HepG2 (cell line): ENCODE results near the gene NMU. TPM values are rescaled to one million over a fixed set of nuclear protein-coding genes. Genes with fewer than 3 reads are reported as not detected.

Experiments
- FOXO1 ChIP-seq: sonication (generic); formaldehyde crosslinking; IDR thresholded peaks from 2 replicates; pipeline ENCODE4 v1.4.0; 2020; ENCODE audit warnings: missing genetic modification reagents
- HCFC1 ChIP-seq: fragments of 150-350 bp; IDR thresholded peaks from 2 replicates; pipeline ENCODE4 v1.6.1; 2014; ENCODE audit warnings: low read depth, low read length
- LCORL ChIP-seq, 2 experiments: fragments of 450-650 bp in 1 of 2; sonication (generic) in 1 of 2; formaldehyde crosslinking in 1 of 2; IDR thresholded peaks; 2 replicates each; pipeline versions ENCODE4 v1.5.0 to v1.6.1; 2017 to 2020; ENCODE audit warnings: antibody characterized with exemption in 1 of 2, missing genetic modification reagents in 1 of 2
- MTA1 ChIP-seq: sonication (generic); formaldehyde crosslinking; IDR thresholded peaks from 2 replicates; pipeline ENCODE4 v1.4.0; 2020; ENCODE audit warnings: missing genetic modification reagents, mild to moderate bottlenecking, borderline replicate concordance
- REPIN1 ChIP-seq: sonication (generic); formaldehyde crosslinking; IDR thresholded peaks from 2 replicates; pipeline ENCODE4 v1.8.0; 2022; ENCODE audit warnings: missing genetic modification reagents, low read depth, mild to moderate bottlenecking, borderline replicate concordance
- ZNF101 ChIP-seq: sonication (generic); formaldehyde crosslinking; IDR thresholded peaks from 2 replicates; pipeline ENCODE4 v1.4.0; 2020; ENCODE audit warnings: mild to moderate bottlenecking, low read depth, missing genetic modification reagents, borderline replicate concordance
- ZNF407 ChIP-seq: sonication (generic); formaldehyde crosslinking; IDR thresholded peaks from one replicate; pipeline ENCODE4 v1.5.1; 2020; ENCODE audit warnings: mild to moderate bottlenecking, missing genetic modification reagents; ENCODE audit errors: not compliant biosample characterization
- ZNF512 ChIP-seq: sonication (generic); formaldehyde crosslinking; IDR thresholded peaks from 2 replicates; pipeline ENCODE4 v1.4.0; 2020; ENCODE audit warnings: mild to moderate bottlenecking, missing genetic modification reagents
- ZNF570 ChIP-seq: sonication (generic); formaldehyde crosslinking; IDR thresholded peaks from 2 replicates; pipeline ENCODE4 v1.4.0; 2020; ENCODE audit warnings: mild to moderate bottlenecking, missing genetic modification reagents, borderline replicate concordance
- ZNF605 ChIP-seq: sonication (generic); formaldehyde crosslinking; IDR thresholded peaks from 2 replicates; pipeline ENCODE4 v1.8.0; 2022; ENCODE audit warnings: mild to moderate bottlenecking, missing genetic modification reagents
- polyA plus RNA-seq, 8 experiments: library from polyadenylated mRNA; depleted of rRNA in 3 of 8; stranded (reverse) in 7 of 8; unstranded in 1 of 8; fragments of >200 nt; fragmentation: Illumina TruSeq in 4 of 8; extraction: Trizol in 4 of 8; gene quantifications; 2 replicates each; pipeline versions ENCODE4 v1.2.1 to v1.2.3, GENCODE V29; 2011 to 2016; ENCODE audit warnings: low read depth in 4 of 8, missing spikeins in 1 of 8, mixed read lengths in 1 of 8; ENCODE audit not compliant: insufficient read depth in 1 of 8
- total RNA-seq, 5 experiments: library from RNA; depleted of rRNA; stranded (reverse); fragments of >200 nt; fragmentation: Illumina TruSeq; extraction: Trizol; gene quantifications; 2 replicates each; pipeline ENCODE4 v1.2.3, GENCODE V29; 2016; ENCODE audit warnings: low read depth in 1 of 5
- TF ChIP-seq, protein P1 (sequence below), 2 experiments: fragments of 450-650 bp in 1 of 2; sonication (generic) in 1 of 2; formaldehyde crosslinking; IDR thresholded peaks; 2 replicates each; pipeline versions ENCODE4 v1.5.0 to v1.8.0; 2020 to 2022; ENCODE audit warnings: mild to moderate bottlenecking in 1 of 2, missing genetic modification reagents in 1 of 2
- TF ChIP-seq, protein P2 (sequence below): sonication (generic); formaldehyde crosslinking; IDR thresholded peaks from 2 replicates; pipeline ENCODE4 v1.8.1; 2023; ENCODE audit warnings: mild to moderate bottlenecking, moderate library complexity, missing genetic modification reagents

Gene NMU
- total and polyA plus RNA-seq, 2 of the 13 experiments (the other 11 are each of a cell fraction or from before 2014, with no cell fraction given), result not detected

GRCh38 chr4:55545641-55546505 is 90.2 kb downstream of the NMU start (continued):
- TF ChIP-seq ZNF407, result no peak
- TF ChIP-seq MTA1 (CRISPR knock-in tag), result peak; percentile 60; the same call in 1 of the 2 replicates
- TF ChIP-seq REPIN1 (CRISPR knock-in tag), result no peak; the same call in 1 of the 2 replicates
- peak; percentile 40; the same call in 1 of the 2 replicates for TF ChIP-seq HCFC1
- no peak for TF ChIP-seq ZNF570 (CRISPR knock-in tag)
- TF ChIP-seq FOXO1 (CRISPR knock-in tag), result no peak
- TF ChIP-seq, protein P1, sequence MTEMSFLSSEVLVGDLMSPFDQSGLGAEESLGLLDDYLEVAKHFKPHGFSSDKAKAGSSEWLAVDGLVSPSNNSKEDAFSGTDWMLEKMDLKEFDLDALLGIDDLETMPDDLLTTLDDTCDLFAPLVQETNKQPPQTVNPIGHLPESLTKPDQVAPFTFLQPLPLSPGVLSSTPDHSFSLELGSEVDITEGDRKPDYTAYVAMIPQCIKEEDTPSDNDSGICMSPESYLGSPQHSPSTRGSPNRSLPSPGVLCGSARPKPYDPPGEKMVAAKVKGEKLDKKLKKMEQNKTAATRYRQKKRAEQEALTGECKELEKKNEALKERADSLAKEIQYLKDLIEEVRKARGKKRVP (CRISPR knock-in tag; IDR thresholded peaks at IDR 0.05), result no peak
- TF ChIP-seq ZNF512, result no peak
- no peak for TF ChIP-seq LCORL (IDR thresholded peaks at IDR 0.05)
- TF ChIP-seq LCORL (CRISPR knock-in tag; IDR thresholded peaks at IDR 0.05), result peak; percentile 62; the same call in 1 of the 2 replicates
- TF ChIP-seq, protein P2, sequence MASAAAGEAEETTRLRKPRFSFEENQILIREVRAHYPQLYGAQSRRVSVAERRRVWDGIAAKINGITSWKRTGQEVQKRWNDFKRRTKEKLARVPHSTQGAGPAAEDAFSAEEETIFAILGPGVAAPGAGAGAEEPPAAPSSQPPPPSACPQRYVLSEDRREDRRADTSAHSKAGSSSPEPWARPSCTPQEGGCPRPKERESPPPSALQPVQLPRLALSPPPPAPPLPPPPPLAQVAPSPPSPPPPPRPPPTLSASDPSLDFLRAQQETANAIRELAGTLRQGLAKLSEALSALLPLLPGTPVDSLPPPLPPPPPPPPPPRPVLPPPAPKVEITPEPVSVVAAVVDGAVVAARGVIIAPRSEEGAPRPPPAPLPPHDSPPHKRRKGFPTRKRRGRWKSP, result peak; percentile 87
- no peak for TF ChIP-seq ZNF605 (CRISPR knock-in tag)
- 0 out of 2 replicates have a peak, but pooled peaks have one; percentile 66 for TF ChIP-seq ZNF101 (CRISPR knock-in tag)
